Epithelial cell of umbilical artery (primary cell): ENCODE data around the gene OLR1. TPM values are rescaled to one million over a fixed set of nuclear protein-coding genes. Genes with fewer than 3 reads are reported as not detected.

Experiments
- total RNA-seq: library from RNA; depleted of rRNA; stranded (reverse); fragments of >200 nt; gene quantifications from 2 replicates; pipeline ENCODE4 v1.2.3, GENCODE V29; 2014

OLR1 gene
- total RNA-seq: not detected in 2 replicates

GRCh38 chr12:10171973-10172728, at the start of gene OLR1:
OLR1 (minus strand) TSS chr12:10172132; CDS start chr12:10172077, 55 bp downstream.

GRCh38 chr12:10212739-10213131, 40.8 kb upstream of the OLR1 start, which contains the start of gene GABARAPL1:
GABARAPL1 (plus strand) TSS chr12:10212877; CDS start chr12:10213130, 253 bp downstream.

GRCh38 chr12:10178821-10179220, 6.9 kb upstream of the OLR1 start, which contains the start of gene TMEM52B:
TMEM52B (plus strand) TSS chr12:10179032; CDS start chr12:10179575, 543 bp downstream.

DNA sequence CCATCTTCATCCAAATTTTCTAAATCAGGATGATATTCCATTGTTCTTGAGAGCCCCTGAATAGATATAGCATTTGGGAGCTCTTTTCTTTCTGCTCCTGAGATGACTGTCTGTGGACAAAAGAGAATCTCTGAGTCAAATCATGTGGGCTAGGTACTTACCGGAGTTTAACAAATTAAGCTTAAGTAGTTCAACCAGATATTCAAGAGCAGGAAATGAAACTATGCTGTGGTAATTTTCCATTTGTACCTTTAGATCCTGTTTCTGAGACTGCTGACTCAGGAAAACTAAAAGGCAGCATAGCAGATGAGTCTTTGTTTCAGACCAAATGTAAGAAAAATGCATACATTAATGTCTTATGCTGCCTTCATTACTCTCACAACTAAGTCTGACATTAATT, 41.9 kb downstream of the OLR1 start, which contains the start of gene CLEC7A:
Gene CLEC7A, minus strand, starts transcription at position 158 of the 400 bp plus-strand sequence. Its CDS starts 117 bp downstream, at position 41.

Other genes starting within 250 kb of the OLR1 start
- not detected in 2 replicates for gene CLEC2A, start 239.8 kb downstream of the OLR1 start, total RNA-seq
- gene CLEC12A, start 200.7 kb downstream of the OLR1 start, total RNA-seq: not detected in 2 replicates
- gene CLEC1B, start 173.0 kb downstream of the OLR1 start, total RNA-seq: not detected in 2 replicates
- 0.32 and 0.46 TPM in 2 replicates for gene CLEC12B, start 161.5 kb downstream of the OLR1 start, total RNA-seq
- gene CLEC9A, start 141.4 kb downstream of the OLR1 start, total RNA-seq: not detected in 2 replicates
- gene CLEC1A, start 73.1 kb downstream of the OLR1 start, total RNA-seq: 18.7 and 24.4 TPM in 2 replicates
- 0.46 TPM in 1 of 2 replicates, not detected in the other for gene CLEC7A, start 41.9 kb downstream of the OLR1 start, total RNA-seq
- not detected in 2 replicates for gene TMEM52B, start 6.9 kb upstream of the OLR1 start, total RNA-seq
- 38.8 and 46.4 TPM in 2 replicates for gene GABARAPL1, start 40.7 kb upstream of the OLR1 start, total RNA-seq
- gene KLRD1, start 135.7 kb upstream of the OLR1 start, total RNA-seq: under 0.01 and 0.30 TPM in 2 replicates
- not detected in 2 replicates for gene KLRK1, start 217.9 kb upstream of the OLR1 start, total RNA-seq
- gene KLRC4, start 237.6 kb upstream of the OLR1 start, total RNA-seq: not detected in 2 replicates
- not detected in 2 replicates for gene KLRC3, start 248.5 kb upstream of the OLR1 start, total RNA-seq